Upper lobe of left lung (tissue), 6 donors: ENCODE measurements around the gene AP1S3. TPM values are rescaled to one million over a fixed set of nuclear protein-coding genes. Genes with fewer than 3 reads are reported as not detected.

Experiments
- ATAC-seq, 2 donors: fragments of 200-7000 bp; cut with Tn5 transposase; one replicate each; pipeline ENCODE4 v1.9.1; 2022; ENCODE audit warnings: mild to moderate bottlenecking in 2 of 2, moderate library complexity in 2 of 2; ENCODE audit not compliant: low FRiP score in 2 of 2
- DNase-seq, 2 donors: peaks; one replicate each; pipeline ENCODE4 v3.0.0-alpha.2; 2019 to 2020
- H3K27ac ChIP-seq, 4 donors: fragments of 200-600 bp; sonication (generic); one replicate each; pipeline ENCODE4 v1.5.1; 2016 to 2019
- H3K27me3 ChIP-seq, 4 donors: fragments of 200-600 bp; sonication (generic); one replicate each; pipeline ENCODE4 v1.5.1; 2017 to 2019
- H3K36me3 ChIP-seq, 4 donors: fragments of 200-600 bp; sonication (generic); one replicate each; pipeline ENCODE4 v1.5.1; 2016 to 2019
- H3K4me1 ChIP-seq, 4 donors: fragments of 200-600 bp; sonication (generic); one replicate each; pipeline ENCODE4 v1.5.1; 2018 to 2019
- H3K4me3 ChIP-seq, 4 donors: fragments of 200-600 bp; sonication (generic); one replicate each; pipeline ENCODE4 v1.5.1; 2017 to 2019; ENCODE audit warnings: mild to moderate bottlenecking in 2 of 4, moderate library complexity in 1 of 4
- H3K9me3 ChIP-seq, 4 donors: fragments of 200-600 bp; sonication (generic); one replicate each; pipeline ENCODE4 v1.5.1; 2018 to 2019
- EP300 ChIP-seq, 4 donors: sonication (generic); formaldehyde crosslinking; IDR thresholded peaks; one replicate each; pipeline ENCODE4 v1.5.1; 2017; ENCODE audit warnings: antibody characterized with exemption in 4 of 4, control low read depth in 2 of 4
- POLR2A ChIP-seq, 4 donors: fragments of 450-650 bp; IDR thresholded peaks; one replicate each; pipeline ENCODE4 v1.5.1; 2016 to 2017; ENCODE audit warnings: antibody characterized with exemption in 4 of 4, mild to moderate bottlenecking in 2 of 4
- POLR2AphosphoS5 ChIP-seq, 2 donors: sonication (generic); formaldehyde crosslinking; IDR thresholded peaks; one replicate each; pipeline ENCODE4 v1.5.1; 2017; ENCODE audit warnings: antibody characterized with exemption in 2 of 2
- WGBS, 2 donors: methylation state at CpG; one replicate each; pipeline ENCODE4 v1.1.5; 2017 to 2018; 5-methylcytosine and 5-hydroxymethylcytosine counted together
- total RNA-seq, 6 donors: library from RNA; depleted of rRNA in 4 of 6; stranded (reverse); fragments of >200 nt in 4 of 6; gene quantifications; one replicate each; pipeline versions ENCODE4 v1.1.0 to v1.2.1, GENCODE V29; 2016 to 2021
- TF ChIP-seq, protein P1 (sequence below), 6 experiments: fragments of 450-650 bp in 4 of 6; fragments of 200-600 bp in 2 of 6; sonication (generic) in 2 of 6; IDR thresholded peaks; one replicate each; pipeline ENCODE4 v1.5.1; 2016 to 2019; ENCODE audit warnings: antibody characterized with exemption in 6 of 6
- donor health status: DM: no; HTN: no; CAD: no; lungs with moderate emphysema.
- donor health status: DM: no; HTN: yes; CAD: no; lungs with severe emphysema.

Gene AP1S3
- total RNA-seq, 6 donors from 2014 or later = 2.1 to 23.2 (median 11.5) TPM

DNA sequence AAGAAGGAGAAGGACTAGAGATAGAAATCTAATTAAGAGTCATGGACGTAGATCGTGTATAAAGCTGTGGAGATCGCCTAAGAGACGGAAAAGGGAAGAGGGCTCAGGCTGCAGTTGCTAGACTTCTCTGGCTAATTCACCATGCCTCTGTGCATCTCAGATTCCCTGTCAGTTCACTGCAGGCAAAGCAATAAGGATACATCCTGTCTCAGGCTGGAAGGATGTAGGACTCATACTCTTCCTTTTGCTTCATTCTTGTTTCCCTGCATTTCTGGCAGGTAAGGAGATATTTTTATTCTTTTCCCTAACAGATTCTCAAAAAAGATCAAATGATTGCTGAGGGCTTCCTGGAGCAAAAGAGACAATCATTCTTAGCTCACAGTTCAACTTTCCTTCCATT is 112.5 kb downstream of the AP1S3 start:
- no peak overlapping the region for H3K27ac ChIP-seq
- no peak for ATAC-seq
- TF ChIP-seq POLR2AphosphoS5 (IDR thresholded peaks at IDR 0.05) (no peak), EP300 (IDR thresholded peaks at IDR 0.05) (no peak), POLR2A (IDR thresholded peaks at IDR 0.05) (no peak)
- TF ChIP-seq, protein P1, sequence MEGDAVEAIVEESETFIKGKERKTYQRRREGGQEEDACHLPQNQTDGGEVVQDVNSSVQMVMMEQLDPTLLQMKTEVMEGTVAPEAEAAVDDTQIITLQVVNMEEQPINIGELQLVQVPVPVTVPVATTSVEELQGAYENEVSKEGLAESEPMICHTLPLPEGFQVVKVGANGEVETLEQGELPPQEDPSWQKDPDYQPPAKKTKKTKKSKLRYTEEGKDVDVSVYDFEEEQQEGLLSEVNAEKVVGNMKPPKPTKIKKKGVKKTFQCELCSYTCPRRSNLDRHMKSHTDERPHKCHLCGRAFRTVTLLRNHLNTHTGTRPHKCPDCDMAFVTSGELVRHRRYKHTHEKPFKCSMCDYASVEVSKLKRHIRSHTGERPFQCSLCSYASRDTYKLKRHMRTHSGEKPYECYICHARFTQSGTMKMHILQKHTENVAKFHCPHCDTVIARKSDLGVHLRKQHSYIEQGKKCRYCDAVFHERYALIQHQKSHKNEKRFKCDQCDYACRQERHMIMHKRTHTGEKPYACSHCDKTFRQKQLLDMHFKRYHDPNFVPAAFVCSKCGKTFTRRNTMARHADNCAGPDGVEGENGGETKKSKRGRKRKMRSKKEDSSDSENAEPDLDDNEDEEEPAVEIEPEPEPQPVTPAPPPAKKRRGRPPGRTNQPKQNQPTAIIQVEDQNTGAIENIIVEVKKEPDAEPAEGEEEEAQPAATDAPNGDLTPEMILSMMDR (IDR thresholded peaks at IDR 0.05) = no peak

DNA sequence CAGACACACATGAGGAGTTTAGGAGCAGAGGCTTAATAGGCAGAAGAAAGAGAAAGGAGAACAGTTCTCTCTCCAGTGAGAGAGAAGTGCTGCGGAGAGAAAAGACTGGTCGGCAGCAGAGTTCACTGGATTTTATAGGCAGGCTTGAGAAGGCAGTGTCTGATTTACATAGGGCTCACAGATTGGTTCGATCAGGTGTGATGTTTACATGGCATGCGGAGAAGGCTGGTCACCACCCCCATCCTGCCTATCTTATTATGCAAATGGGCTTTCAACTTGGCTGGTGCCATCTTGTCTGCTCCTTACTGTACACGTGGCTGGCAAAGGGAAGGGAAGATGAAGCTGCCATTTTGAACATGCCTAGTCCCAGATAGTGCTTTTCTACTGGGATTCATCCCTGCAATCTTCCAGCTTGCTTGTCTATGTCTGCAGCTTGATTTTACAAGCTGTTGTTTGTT is 113.4 kb downstream of the AP1S3 start:
- H3K9me3 ChIP-seq = no peaks in the 10 kb centered on the region
- no peak for ATAC-seq
- WGBS, 2 donors = 72 to 80% methylated on average over 5 of the region's 5 CpGs

More for the DNA sequence above, 112.5 kb downstream of the AP1S3 start:
- no peak overlapping the region for H3K4me3 ChIP-seq
- 81 to 84% methylated on average over 4 of the region's 4 CpGs for WGBS, 2 donors
- no peak for DNase-seq
- H3K36me3 ChIP-seq = no peaks in the 10 kb centered on the region
- H3K9me3 ChIP-seq = no peaks in the 10 kb centered on the region
- H3K4me1 ChIP-seq = peaks cover 0 to 7% (median 0%) of the 10 kb centered on the region in 4 donors
- H3K27me3 ChIP-seq = no peaks in the 10 kb centered on the region

DNA sequence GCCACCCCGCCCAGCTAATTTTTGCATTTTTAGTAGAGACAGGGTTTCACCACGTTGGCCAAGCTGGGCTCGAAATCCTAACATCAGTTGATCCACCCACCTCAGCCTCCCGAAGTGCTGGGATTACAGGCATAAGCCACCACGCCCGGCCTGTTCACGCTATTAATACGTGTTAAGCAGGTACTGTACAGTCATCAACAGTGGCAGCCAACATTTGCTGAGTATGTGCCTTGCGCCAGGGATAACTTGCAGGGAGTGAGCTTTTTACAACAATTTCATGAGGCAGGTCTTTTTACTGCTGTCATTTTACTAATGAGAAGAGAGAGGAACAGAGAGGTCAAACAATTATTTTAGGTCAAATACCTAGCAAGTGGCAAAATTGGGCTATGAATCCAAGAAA is 115.2 kb downstream of the AP1S3 start:
- Histone ChIP-seq H3K27me3 (no peaks in the 10 kb centered on the region), H3K4me1 (peaks cover 0 to 7% (median 0%) of the 10 kb centered on the region in 4 donors), H3K27ac (no peak overlapping the region), H3K9me3 (no peaks in the 10 kb centered on the region), H3K4me3 (no peak overlapping the region), H3K36me3 (no peaks in the 10 kb centered on the region)
- WGBS, 2 donors = 83 to 97% methylated on average over 9 of the region's 9 CpGs
- ATAC-seq (no peak), DNase-seq (peak in 1 of 2 donors; percentile 8)
- TF ChIP-seq, protein P1 (IDR thresholded peaks at IDR 0.05) = no peak
- TF ChIP-seq POLR2A (IDR thresholded peaks at IDR 0.05) (no peak), POLR2AphosphoS5 (IDR thresholded peaks at IDR 0.05) (no peak), EP300 (IDR thresholded peaks at IDR 0.05) (no peak)

More for the DNA sequence above, 113.4 kb downstream of the AP1S3 start:
- Histone ChIP-seq H3K27ac (no peak overlapping the region), H3K4me1 (peaks cover 0 to 7% (median 0%) of the 10 kb centered on the region in 4 donors), H3K27me3 (no peaks in the 10 kb centered on the region), H3K36me3 (no peaks in the 10 kb centered on the region), H3K4me3 (no peak overlapping the region)
- TF ChIP-seq, protein P1 (IDR thresholded peaks at IDR 0.05) = no peak
- TF ChIP-seq POLR2AphosphoS5 (IDR thresholded peaks at IDR 0.05) (no peak), EP300 (IDR thresholded peaks at IDR 0.05) (no peak), POLR2A (IDR thresholded peaks at IDR 0.05) (no peak)
- no peak for DNase-seq

DNA sequence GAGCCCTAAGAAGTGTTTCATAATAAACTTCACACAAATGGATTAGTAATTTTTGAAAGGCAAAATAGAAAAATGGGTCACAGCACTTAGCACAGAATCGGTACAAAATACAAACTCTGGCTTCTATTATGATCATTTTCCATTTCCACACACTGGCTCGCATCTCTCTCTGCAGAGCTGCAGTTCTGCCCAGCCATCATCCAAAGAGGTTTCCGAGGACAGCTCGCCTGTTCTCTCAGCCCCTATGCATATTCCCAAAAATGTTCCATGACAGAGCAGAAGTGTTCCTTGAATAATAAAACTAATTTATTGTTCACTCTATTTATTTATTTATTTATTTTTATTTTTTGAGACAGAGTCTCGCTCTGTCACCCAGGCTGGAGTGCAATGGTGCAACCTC is 115.6 kb downstream of the AP1S3 start:
- 94 to 95% methylated on average over 5 of the region's 5 CpGs for WGBS, 2 donors
- TF ChIP-seq POLR2A (IDR thresholded peaks at IDR 0.05) = no peak
- TF ChIP-seq, protein P1 (IDR thresholded peaks at IDR 0.05) = no peak
- no peak for TF ChIP-seq POLR2AphosphoS5 (IDR thresholded peaks at IDR 0.05)
- no peak for TF ChIP-seq EP300 (IDR thresholded peaks at IDR 0.05)
- Histone ChIP-seq H3K4me3 (no peak overlapping the region), H3K27ac (no peak overlapping the region), H3K9me3 (peaks cover 0 to under 1% (median under 1%) of the 10 kb centered on the region in 4 donors), H3K36me3 (no peaks in the 10 kb centered on the region), H3K27me3 (no peaks in the 10 kb centered on the region), H3K4me1 (peaks cover 0 to 7% (median 0%) of the 10 kb centered on the region in 4 donors)
- DNase-seq (no peak), ATAC-seq (no peak)

DNA sequence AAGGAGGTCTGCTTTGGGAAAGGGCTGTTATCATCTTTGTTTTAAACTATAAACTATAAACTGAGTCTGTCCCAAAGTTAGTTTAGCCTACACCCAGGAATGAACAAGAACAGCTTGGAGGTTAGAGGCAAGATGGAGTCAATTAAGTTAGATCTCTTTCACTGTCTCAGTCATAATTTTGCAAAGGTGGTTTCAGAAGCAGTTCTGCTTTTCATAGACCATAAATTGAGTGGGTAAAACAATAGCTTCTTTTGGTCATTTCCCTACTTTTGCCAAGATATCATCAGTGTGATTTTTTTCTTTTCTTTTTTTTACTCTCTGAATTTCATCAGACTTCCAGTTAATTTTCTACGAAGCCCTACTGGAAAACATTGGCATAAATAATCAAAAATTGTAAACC is 117.0 kb downstream of the AP1S3 start:
- Histone ChIP-seq H3K9me3 (peaks cover 0 to 6% (median 2%) of the 10 kb centered on the region in 4 donors), H3K27me3 (no peaks in the 10 kb centered on the region), H3K27ac (no peak overlapping the region), H3K4me3 (no peak overlapping the region), H3K36me3 (no peaks in the 10 kb centered on the region), H3K4me1 (peaks cover 0 to 3% (median 0%) of the 10 kb centered on the region in 4 donors)
- DNase-seq = no peak
- no peak for TF ChIP-seq EP300 (IDR thresholded peaks at IDR 0.05)
- TF ChIP-seq, protein P1 (IDR thresholded peaks at IDR 0.05) = no peak
- no peak for TF ChIP-seq POLR2A (IDR thresholded peaks at IDR 0.05)
- no peak for TF ChIP-seq POLR2AphosphoS5 (IDR thresholded peaks at IDR 0.05)
- no peak for ATAC-seq
- WGBS, 2 donors = 65 to 71% methylated on average over 1 of the region's 1 CpG
